GM18526 (cell line): Measurements from ENCODE around the gene GIMD1.

ENCODE experiments used
- POLR2A ChIP-seq: IDR thresholded peaks from 3 replicates; pipeline ENCODE4 v1.6.1; 2011; ENCODE audit not compliant: insufficient read length; ENCODE audit errors: extremely low read depth

Gene GIMD1

DNA sequence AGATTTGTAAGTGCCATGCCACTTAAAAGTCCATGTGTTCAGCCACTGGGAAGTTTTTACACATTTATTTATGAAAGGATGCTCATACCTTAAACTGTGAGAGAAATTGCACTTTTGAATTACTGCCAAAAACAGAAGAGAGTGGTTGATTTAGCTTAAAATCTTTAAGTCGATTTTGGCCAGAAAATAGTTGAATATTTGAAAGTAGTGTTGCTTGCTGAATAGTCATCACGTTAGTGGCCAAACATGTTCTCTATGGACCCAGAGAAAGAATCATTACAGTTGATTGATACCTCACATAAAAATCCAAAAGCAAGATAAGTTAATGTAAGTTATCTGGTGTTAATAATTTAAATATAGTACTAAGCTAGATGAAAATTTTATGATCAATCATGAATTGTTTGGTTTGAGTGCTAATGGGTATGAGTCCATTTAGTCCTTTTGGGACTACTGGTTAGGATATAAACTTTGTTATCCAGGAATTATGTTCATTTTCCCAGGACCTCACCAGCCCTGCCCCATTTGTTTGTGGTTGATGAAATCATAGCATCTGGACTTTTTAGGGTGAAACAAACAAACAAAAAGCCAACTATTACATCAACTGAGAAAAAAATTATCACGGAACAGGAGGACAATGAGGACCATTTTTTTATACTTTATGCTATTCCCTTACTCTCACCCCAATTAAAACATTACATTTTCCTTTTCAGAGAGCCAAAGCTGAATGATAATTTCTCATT, 6.3 kb downstream of the GIMD1 start:
- TF ChIP-seq POLR2A = no peak

DNA sequence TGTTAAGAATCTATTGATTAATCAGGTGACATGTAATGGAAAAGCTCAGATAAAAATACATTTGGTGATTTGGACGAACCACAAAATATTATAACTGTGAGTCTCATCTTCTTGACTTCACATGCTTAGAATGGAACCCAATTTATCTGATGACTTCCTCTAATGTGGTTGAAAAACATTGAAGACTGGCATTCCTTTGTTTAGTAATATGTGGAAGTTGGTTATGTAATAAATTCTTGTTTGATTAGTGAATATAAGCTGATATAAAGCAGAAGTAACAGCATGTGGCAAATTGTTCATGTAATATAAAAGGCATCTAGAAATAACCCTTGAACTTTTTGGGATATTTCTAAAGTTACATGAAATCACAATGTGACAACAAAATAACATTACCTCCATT, 9.7 kb downstream of the GIMD1 start:
- no peak for TF ChIP-seq POLR2A

DNA sequence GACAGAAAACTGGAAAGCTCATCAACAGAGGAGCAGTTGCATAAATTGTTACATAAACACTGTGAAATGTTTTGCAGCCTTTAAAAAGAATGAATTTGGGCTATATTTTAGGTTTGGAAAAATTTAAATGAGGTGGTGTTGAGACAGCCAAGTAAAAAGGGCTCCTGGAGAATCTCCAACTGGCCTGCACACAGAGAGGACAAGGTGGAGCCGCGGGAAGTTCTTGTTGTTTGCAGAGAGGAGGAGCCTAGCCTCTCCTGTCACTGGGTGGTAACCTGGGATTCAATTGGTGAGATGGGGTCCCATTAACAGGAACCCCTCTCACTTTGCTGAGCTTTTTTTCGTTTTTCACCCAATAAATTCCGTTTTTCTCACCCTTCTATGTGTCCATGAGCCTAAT, 13.4 kb downstream of the GIMD1 start:
- no peak for TF ChIP-seq POLR2A

DNA sequence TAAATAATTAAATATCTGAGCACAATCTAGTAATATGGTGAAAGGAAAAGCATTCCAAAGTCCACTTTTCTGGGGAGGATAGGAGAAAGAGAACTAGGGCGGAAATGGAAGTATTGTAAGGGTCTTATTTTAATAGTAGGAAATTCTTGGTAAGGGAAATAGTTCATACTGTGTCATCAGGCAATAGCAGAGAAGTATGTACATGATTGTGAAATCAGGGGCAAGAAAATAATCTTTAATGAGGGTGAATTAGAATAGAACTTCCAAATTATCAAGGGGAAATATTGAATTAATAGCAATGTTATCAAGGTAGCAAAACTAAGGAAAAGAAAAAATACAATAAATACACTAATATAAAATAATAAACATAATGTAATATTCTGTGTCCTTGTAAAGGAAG, 14.8 kb downstream of the GIMD1 start:
- no peak for TF ChIP-seq POLR2A

DNA sequence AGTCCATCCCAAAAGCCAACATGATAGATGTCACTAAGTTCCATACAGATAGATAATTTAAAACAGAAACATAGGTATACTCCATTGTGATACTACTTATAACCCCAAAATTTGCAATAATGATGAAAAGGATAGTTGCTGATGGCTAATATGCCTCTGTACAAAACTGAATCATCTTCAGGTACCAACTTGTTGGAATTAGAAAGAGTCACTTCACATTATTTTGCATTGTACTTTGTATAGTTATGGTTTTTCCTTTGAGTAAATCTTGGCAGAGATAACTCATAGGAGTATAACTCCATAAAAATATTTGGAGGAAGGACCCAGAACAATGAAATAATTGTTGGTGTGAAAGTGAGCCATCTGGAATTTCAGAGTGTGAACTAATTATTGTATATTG, 17.6 kb downstream of the GIMD1 start:
- TF ChIP-seq POLR2A = no peak

DNA sequence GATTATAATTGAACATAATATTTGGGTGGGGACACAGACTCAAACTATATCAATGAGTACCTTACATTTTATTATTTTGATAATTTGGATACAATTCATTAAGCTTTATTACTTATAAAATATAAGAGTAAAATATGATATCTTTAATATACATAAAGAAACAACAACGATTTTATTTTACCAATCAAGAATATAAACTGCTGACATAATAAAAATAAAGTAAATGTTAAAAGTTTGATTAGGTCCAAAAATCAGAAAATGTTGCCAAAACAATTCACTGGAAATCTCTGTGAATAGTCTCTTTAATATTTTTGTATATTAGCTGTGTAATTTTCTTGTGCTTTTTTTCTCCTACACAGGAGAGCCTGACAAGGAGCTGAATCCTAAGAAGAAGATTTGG, 21.4 kb downstream of the GIMD1 start:
- TF ChIP-seq POLR2A = no peak

DNA sequence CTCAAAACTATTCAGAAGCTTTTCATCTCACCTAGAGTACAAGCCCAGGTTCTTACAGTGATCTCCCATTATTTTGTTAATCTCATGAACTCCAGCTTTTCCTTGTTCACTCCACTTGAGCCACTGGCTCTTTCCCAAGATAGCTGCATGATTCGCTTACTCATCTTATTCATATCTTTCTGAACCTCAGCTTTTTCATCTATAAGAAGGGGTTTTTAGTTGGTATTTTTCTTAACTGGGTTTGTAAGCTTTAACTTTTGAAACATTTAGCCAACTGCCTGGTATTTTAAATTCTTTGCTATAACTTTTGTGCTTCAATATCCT, 24.0 kb downstream of the GIMD1 start:
- no peak for TF ChIP-seq POLR2A

DNA sequence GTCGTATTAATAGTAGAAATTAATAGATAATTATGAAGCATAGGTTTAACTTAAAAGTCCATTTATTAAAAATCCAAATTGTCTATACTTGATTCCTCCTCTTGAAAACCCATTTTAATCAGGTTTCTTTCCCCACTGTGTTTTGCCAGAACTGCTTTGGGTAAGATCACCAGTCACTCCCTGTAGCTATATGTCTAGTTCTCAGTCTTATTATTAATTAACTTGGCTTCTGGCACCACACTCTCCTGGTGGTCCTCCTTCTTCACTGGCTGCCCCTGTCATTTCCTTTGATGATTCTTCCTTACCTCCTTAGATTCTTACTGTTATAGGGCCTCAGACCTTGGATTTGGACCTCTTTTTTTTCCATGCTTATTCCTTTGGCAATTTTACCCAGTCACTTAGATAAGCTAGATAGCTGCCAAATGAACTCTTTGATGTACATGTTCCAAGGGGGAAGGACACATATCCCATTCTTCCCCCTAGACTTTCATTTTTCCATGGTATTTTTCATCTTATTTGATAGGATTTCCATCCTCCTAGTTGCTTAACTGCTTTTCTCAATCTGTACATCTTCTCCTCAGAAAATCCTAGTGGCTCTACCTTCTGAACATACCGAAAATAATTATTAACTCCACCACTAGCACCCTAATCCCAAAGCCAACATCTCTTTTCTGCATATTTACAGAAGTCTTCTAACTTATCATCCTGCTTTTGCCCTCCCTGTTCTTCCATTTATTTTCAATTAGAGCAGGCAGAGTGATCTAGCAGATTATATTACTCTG, 24.5 kb downstream of the GIMD1 start:
- TF ChIP-seq POLR2A = no peak

DNA sequence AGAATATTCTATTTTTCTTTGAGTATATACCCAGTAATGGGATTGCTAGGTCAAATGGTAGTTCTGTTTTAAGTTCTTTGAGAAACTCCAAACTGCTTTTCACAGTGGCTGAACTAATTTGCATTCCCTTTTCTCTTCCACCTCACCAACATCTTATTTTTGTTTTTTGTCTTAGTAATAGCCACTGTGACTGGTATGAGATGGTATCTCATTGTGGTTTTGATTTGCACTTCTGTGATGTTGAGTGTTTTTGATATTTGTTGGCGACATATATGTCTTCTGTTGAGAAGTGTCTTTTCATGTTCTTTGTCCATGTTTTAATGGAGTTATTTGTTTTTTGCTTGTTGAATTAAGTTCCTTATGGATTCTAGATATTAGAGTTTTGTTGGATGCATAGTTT, 27.8 kb downstream of the GIMD1 start:
- no peak for TF ChIP-seq POLR2A

DNA sequence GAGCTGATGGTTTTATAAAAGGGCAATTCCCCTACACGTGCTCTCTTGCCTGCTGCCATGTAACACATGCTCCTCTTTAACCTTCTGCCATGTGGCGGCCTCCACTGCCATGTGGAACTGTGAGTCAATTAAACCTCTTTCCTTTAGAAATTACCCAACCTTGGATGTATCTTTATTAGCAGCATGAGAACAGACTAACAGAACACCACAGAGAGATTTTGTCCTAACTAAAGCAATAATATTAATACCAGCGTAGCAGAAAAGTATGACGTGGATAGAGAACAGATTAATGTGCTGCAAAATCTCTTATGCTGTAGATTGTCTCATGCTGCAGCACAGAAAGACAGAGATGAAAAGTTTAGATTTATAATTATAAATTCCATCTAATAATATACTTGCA, 29.1 kb downstream of the GIMD1 start:
- TF ChIP-seq POLR2A = no peak

DNA sequence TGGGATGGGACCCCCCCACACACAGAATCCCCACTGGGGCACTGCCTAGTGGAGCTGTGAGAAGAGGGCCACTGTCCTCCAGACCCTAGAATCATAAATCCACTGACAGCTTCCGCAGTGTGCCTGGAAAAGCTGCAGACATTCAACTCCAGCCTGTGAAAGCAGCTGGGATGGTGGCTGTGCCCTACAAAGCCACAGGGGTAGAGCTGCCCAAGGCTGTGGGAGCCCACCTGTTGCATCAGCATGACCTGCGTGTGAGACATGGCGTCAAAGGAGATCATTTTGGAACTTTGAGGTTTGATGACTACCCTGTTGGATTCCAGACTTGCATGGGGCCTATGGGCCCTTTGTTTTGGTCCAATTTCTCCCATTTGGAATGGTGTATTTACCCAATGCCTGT, 29.9 kb downstream of the GIMD1 start:
- no peak for TF ChIP-seq POLR2A

DNA sequence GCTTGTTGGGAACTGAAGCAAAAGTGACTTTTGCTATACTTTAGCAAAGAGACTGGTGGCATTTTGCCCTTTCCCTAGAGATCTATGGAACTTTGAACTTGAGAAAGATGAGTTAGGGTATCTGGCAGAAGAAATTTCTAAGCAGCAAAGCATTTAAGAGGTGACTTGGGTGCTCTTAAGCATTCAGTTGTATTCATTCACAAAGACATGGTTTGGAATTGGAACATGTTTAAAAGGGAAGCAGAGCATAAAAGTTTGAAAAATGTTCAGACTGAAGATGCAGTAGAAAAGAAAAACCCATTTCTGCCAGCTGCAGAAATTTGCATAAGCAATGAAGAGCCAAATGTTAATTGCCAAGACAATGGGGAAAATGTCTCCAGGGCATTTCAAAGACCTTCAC, 30.7 kb downstream of the GIMD1 start:
- no peak for TF ChIP-seq POLR2A

DNA sequence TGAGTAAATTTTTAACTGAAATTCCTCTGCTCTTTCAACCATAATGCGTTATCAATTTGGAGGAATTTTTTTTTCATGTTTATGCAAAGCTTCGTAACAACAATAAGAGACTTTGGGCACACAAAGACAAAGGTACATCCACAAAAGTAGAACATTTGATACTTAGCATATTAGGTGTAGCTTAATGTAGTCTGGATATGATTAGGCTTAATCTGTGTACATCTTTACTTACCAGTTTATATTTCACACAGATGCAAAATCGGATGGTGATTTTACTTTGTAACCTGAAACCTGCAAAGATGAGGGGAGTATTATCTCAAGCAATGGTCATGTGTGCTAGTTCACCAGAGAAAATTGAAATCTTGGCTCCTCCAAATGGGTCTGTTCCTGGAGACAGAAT, 32.0 kb downstream of the GIMD1 start:
- TF ChIP-seq POLR2A = no peak

DNA sequence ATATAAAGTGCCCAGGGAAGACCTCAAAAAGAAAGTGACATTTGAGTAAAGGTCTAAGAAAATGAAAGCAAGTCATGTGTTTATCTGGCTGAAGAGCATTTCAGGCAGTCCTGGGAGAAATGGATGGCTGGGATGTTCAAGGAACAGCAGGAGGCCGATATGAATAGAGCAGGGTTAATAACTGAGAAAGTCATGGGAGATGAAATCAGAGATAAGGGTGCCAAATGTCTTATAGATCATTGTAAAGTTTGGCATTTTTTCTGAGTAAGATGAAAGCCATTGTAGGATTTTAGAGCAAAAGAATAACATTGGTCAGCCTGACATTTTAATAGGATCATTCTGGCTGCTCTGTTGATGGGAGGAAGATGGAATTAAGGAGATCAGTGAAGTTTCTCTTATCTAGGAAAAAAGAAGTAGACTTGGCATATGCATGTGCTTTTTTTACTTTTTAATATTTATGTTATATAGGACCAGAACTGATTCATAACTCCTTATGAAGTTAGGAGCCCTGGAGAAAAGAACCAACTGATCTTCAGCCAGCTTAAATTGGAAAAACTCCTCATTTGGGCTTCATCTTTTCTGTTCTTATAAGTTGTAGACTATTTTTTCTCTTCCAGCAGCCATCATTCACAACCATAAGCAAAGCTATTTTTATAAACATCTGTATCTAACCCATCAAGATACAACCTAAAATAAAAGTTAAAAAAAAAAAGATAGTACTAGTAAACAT, 33.7 kb downstream of the GIMD1 start:
- TF ChIP-seq POLR2A = no peak

DNA sequence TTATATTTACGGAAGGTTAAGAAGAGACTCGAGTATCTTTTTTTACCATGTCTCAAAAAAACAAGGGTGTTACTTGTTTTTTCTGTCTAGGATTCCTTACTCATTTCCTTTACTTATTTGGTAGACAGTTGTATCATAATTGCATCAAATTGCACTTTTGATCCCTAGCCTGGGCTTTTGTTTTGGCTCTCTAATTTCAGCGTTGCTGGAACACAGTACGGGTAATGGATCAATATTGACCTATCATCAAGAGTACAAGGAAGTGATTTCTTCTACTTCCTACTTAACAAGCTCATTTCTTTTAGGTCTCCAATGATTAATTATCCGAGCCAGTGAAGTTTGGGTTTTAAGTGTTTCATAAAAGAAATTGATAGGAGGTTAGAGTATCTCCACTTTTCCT, 35.4 kb downstream of the GIMD1 start:
- no peak for TF ChIP-seq POLR2A

DNA sequence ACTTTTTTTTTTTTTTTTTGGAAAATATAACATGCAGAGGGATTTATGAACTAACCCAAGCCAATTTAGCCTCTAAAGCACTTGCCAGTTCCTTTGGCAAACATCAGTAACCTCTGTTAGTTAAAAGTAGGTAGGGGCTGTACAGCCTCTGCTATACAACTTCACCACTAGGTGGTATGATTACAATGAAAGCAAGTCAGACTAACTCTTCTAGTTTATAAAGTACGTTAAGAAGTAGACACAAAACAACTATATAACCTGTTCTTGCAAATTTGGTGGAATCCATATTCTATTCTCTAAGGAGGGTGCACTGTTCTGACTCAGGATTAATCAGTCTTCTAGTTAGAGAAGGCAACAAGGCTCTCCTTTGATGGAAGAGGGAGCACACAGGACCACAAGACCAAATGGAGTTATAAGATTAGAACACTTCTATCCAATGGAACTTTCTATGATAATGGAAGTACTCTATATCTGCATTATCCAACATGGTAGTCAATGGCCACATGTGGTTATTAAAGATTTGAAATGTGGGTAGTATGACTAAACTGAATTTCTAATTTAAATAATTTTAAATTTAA, 39.4 kb downstream of the GIMD1 start:
- no peak for TF ChIP-seq POLR2A
